ENCODE data around the gene YBX2.

Gene YBX2

GRCh38 chr17:7266784-7267183, 27.7 kb downstream of the YBX2 start:
- TF ChIP-seq CTCF (conservative IDR thresholded peaks at IDR 0.05) = no peak
- H3K27ac ChIP-seq = no peak overlapping the region

- TF ChIP-seq CTCF (conservative IDR thresholded peaks at IDR 0.05) = no peak
- peak overlapping the region; percentile 91 for H3K27ac ChIP-seq
Measured at GRCh38 chr17:7263801-7264078, 30.7 kb downstream of the YBX2 start.

- TF ChIP-seq CTCF (conservative IDR thresholded peaks at IDR 0.05) = no peak
- peak overlapping the region; percentile 91 for H3K27ac ChIP-seq
Measured at GRCh38 chr17:7262935-7263800, 31.3 kb downstream of the YBX2 start.

GRCh38 chr17:7262192-7262934, 32.1 kb downstream of the YBX2 start, which contains the start of gene CLDN7:
TSS of gene CLDN7 (minus strand) at chr17:7262478. CDS start at chr17:7262043, 435 bp downstream.
- peak within 1 kb of the TSS; percentile 91 for H3K27ac ChIP-seq
- no peak for TF ChIP-seq CTCF (conservative IDR thresholded peaks at IDR 0.05)

- no peak for TF ChIP-seq CTCF (conservative IDR thresholded peaks at IDR 0.05)
- H3K27ac ChIP-seq = peak overlapping the region; percentile 91
Measured at GRCh38 chr17:7261379-7262191, 32.9 kb downstream of the YBX2 start.

GRCh38 chr17:7260651-7261378, 33.6 kb downstream of the YBX2 start:
- H3K27ac ChIP-seq = peak overlapping the region; percentile 91
- TF ChIP-seq CTCF (conservative IDR thresholded peaks at IDR 0.05) = no peak

Data from VCaP (cell line).